Fibroblast of skin of scalp (primary cell): ENCODE measurements around the gene FAM20C.

Experiments
- DNase-seq: peaks from one replicate; pipeline ENCODE4 v3.0.0-alpha.2; 2013

Gene FAM20C

GRCh38 chr7:309586-310228 is 117.3 kb downstream of the FAM20C start:
- DNase-seq, result no peak
